IPS-NIHi7 (cell line): ENCODE data around the gene TSC22D2.
"Not testable (repeated sequence)": the region's sequence is repeated elsewhere in the genome, so short reads cannot be mapped to it uniquely, and the experiment has no call there.

ENCODE experiments used
- DNase-seq: peaks from one replicate; pipeline ENCODE4 v3.0.0; 2012; ENCODE audit warnings: mixed read lengths; ENCODE audit errors: extremely low spot score

TSC22D2 gene

DNA sequence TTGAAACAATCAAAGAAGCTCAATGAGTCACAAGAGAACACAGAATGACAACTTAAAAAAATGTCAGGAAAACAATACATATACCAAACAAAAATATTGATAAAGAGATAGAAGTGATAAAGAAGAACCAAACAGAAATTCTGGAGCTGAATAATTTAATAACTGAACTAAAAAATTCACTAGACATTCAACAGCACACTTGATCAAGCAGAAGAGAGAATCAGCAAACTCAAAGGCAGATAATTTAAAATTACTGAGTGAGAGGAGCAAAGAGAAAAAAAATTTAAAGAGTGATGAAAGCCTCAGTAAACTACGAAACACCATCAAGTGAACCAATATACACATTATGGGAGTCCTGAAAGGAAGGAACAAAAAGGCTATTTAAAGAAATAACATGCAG is 76.3 kb downstream of the TSC22D2 start:
- no peak for DNase-seq

DNA sequence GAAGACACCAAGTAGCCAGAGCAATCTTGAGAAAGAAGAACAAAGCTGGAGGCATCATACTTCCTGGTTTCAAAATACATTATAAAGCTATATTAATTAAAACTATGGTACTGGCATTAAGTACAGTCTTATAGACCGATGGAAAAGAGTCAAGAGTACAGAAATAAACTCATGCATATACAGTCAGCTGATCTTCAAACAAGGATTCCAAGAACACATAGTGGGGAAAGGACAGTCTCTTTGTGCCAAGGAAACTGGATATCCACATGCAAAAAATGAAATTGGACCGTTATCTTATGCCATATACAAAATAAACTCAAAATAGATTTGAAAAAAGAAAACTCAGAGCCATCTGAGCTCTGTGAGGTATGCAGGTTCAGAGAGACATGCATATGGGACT is 80.8 kb downstream of the TSC22D2 start:
- DNase-seq = no peak

DNA sequence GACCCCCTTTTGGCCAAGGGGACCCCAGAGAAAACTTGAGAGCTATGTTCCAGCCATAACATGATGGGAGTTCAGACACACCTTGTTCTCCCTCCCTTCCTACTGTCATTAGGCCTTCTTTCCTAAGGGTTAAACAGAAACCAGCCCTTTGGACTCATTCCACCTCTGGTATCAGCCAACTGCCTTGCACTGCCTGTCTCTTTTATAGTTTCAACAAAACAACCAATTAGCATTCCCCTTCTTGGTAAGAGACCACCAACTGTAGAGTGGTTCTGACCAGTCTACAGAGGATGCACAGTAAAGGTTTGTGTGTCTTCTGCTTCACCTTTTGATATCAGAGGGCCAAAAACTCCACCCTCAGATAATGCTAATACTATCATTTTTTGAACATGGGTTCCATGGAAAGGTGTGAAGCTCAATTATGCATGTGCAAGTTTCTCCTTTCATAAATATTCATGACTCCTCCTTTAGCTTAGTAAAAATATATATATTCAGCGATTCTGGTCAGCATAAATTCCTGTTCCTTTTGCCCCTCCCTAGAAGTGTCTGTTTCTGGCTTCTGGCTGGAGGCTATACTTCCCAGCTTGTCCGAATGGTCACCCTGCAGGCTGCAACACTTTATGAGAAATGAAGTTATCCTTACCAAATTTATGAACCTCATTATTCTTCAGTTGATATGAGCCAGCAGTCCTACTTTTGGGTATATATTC is 82.3 kb downstream of the TSC22D2 start:
- DNase-seq = no peak

DNA sequence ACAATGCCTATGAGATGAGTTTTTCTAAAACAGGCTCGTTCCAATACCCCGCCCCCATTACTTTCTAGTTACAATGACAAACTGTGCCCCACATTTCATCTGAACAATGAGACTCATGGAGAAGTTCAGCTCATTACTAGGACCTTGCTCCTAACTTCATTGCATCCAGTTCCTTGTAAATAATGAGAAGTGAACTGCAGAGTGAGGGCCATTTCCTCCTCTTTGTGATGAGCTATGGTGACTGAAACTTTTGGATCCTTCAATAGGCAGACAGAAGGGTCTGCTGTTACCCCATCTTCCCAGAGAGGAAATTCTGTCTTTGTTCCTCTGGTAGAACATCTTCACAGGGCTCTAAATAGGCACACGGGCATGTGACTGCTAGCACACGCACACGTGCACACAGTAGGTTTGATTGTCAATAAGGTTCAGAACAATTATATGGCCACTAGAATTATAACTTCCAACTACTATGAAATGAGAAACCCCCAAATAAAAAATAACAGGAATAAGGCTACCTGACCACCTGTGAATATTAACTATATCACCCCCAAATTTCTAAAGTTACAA is 86.4 kb downstream of the TSC22D2 start:
- DNase-seq = no peak

DNA sequence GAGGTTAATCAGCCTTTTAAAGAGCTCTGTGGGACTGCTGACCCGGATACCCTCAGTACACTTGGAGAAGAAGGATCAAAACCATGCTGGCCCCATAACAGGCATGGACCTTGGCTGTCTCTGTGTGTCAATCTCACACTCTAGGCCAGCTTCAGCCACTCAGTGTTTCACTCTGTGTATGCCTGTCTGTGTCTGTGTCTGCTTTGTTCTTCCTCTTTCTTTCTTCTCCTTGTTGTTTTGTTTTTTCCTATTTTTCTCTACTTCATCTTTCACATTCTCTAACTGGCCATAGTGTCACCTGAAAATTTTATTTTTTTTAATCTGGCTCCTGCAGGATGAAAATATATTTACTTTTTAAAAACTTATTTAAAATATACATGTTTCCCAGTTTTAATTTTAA is 87.1 kb downstream of the TSC22D2 start:
- DNase-seq = no peak

DNA sequence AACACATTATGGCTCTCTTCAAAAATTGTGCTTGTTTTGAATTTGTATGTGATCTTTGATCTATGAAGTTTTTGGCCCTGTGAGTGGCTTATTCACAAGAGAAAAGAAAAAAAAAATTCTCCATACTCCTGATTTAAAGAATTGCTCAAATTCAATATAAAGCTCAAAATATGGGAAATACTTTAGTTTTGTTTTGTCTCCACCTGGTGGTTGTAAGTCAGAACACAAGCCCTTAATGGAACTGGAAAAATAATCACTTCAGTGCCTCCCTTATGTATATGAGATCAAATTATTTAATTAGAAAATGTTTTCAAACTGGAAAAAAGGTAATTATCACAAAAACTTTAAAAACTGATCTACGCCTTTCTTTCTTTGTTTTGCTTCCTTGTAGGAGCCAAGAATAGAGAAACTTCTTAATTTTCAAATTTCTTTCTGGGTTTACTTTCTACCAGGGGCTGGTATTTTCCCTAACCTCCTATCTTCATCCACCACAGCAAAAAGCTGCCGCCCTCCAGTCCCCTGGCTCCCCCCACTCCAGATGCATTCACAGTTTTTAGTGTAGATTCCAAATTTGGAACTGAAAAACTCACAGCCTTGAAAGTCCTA is 87.6 kb downstream of the TSC22D2 start:
- peak; percentile 36 for DNase-seq

DNA sequence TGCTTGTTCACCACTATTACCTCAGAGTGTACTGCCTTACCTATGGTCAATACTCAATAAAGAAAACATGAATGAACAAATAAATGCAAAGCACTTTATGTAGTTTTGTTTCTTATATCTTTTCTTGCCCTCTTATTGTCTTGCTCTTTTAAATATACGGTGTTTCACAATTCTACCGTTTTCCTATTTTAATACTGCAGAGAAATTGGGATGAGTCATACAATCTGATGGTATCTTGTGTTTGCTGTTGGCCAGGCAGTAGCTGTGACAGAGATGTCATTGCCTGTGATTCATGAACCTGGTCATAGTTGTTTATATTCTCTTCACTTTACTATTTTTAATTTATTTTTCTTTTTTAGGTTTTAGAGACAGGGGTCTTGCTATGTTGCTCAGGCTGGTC is 89.9 kb downstream of the TSC22D2 start:
- no peak for DNase-seq

DNA sequence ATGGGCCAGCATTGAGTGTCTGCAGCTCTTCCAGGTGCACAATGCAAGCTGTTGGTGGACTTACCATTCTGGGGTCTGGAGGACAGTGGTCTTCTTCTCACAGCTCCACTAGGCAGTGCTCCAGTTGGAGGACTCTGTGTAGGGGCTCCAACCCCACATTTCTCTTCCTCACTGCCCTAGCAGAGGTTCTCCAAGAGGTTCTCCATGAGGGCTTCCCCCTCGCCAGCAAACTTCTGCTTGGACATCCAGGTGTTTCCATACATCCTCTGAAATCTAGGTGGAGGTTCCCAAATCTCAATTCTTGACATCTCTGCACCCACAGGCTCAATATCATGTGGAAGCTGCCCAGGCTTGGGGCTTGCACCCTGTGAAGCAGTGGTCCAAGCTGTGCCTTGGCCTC is 92.9 kb downstream of the TSC22D2 start:
- DNase-seq = not testable (repeated sequence)

DNA sequence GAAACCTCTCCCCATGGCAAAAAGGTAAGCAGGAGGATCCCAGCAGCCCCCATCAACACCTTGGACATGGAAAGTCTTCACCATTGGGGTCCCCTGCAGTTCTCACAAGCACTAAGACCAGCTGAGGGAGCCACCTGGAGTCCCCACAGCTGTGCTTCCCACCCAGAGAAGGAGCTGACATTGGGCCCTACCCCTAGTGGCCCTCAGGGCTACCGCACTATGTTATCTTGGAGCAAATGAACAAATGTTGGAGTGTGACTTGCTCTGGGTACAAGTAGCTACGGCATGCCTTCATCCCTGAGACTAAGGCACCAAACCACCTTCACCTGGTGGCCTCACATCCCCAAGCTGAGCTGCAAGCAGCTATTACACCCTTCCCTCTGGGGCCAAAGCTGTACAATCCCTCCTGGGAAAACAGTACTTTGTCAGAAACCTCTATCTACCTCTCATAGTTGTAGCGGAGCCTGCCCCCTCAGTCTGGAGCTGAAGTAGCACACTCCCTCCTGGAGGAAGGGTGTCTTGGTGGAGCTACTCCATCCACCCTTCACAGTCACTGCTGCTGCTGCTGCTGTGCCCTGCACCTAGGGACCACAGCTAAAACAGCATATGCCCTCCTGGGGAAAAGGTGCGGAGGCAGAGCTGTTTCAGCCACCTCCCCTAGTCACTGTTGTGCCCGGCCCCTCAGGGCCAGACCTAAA is 95.5 kb downstream of the TSC22D2 start:
- peak; percentile 27 for DNase-seq

DNA sequence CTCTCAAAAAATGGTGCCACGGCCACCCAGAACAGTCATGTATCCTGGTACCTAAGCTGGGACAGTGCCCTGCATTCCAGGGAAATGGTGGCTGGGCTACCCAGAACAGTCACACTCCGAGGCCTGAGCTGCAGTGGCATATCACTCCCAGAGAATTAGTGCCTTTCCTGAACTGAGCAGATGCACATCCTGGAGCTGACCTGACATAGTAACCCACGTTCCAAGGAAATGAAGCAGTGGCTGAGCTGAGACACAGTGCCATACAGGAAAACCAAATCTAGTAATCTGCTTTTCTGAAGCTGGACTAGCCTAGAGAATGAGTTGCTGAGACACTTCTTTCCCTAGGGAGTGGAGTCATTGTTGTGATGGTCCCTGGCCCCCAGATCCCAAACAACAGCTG is 96.4 kb downstream of the TSC22D2 start:
- no peak for DNase-seq

DNA sequence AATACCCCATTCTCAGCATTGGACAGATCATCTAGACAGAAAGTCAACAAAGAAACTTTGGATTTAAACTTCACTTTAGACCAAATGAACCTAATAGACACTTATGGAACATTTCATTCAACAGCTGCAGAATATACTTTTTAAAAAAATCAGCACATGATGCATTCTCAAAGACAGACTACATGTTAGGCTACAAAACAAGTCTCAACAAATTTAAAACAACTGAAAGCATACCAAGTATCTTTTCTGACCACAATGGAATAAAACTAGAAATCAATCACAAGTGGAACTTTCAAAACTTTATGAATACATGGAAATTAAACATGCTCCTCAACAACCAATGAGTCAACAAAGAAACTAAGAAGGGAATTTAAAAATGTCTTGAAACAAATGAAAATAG is 100.3 kb downstream of the TSC22D2 start:
- no peak for DNase-seq

DNA sequence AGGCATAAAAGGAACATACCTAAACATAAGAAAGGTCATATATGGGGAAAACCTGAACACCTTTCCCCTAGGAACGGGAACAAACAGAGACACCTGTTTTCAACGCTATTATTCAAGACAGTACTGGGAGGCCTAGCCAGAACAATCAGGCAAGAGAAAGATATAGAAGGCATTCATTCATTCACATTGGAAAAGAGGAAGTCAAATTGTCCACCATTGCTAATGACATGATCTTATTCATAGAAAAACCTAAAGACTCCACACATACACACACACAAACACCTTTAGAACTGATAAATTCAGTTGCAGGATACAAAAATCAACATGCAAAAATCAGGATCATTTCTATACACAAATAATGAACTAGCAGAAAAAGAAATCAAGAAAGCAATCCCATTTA is 101.7 kb downstream of the TSC22D2 start:
- no peak for DNase-seq

DNA sequence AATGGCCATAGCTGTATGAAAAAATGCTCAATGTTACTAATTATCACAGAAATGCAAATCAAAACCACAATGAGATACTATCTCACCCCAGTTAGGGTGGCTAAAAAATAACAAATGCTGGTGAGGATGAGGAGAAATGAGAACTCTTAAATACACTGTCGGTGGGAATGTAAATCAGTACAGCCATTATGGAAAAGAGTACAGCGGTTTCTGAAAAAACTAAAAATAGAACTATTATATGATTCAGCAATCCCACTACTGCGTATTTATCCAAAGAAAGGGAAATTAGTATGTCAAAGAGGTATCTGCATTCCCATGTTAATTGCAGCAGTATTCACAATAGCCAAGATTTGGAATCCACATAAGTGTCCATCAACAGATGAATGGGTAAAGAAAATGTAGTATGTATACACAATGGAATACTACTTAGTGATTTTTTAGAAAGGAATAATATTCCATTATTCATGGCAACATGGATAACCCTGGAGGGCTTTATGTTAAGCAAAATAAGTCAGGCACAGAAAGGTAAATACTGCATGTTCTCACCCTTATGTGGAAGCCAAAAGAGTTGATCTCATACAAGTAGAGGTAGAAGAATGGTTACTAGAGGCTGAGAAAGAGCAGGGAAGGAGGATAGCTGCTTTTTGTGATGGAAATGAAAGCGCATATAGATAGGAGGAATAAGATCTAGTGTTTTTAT is 103.2 kb downstream of the TSC22D2 start:
- no peak for DNase-seq

DNA sequence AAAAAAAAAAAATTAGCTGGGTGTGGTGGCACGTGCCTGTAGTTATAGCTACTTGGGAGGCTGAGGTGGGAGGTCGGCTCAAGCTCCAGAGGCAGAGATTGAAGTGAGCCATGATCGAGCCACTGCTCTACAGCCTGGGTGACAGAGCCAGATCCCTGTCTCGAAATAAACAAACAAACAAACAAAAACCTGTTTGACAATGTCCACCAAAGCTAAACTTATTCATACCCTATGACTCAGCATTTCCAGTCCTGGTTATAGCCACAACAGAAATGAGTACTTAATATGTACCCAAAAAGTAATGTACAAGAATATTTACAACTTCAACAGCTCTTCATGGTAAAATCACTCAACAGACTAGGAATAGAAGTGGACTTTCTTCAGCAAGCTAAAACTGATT is 107.1 kb downstream of the TSC22D2 start:
- no peak for DNase-seq
